DMS53 treated with DMSO at 0.1 percent for 48 hours (cell line): ENCODE results near the gene TIA1.
"Not testable (repeated sequence)": the region's sequence is repeated elsewhere in the genome, so short reads cannot be mapped to it uniquely, and the experiment has no call there.

Experiments
- DNase-seq: peaks from one replicate; lab custom pipeline; 2025; ENCODE audit not compliant: unreplicated experiment; lab: John Stamatoyannopoulos, UW

Gene TIA1

GRCh38 chr2:70223305-70223704, 25.1 kb downstream of the TIA1 start:
- DNase-seq: not testable (repeated sequence)

- no peak for DNase-seq
Observed at GRCh38 chr2:70214953-70215549, 33.4 kb downstream of the TIA1 start.

GRCh38 chr2:70214365-70214764, 34.1 kb downstream of the TIA1 start:
- DNase-seq: no peak

DNA sequence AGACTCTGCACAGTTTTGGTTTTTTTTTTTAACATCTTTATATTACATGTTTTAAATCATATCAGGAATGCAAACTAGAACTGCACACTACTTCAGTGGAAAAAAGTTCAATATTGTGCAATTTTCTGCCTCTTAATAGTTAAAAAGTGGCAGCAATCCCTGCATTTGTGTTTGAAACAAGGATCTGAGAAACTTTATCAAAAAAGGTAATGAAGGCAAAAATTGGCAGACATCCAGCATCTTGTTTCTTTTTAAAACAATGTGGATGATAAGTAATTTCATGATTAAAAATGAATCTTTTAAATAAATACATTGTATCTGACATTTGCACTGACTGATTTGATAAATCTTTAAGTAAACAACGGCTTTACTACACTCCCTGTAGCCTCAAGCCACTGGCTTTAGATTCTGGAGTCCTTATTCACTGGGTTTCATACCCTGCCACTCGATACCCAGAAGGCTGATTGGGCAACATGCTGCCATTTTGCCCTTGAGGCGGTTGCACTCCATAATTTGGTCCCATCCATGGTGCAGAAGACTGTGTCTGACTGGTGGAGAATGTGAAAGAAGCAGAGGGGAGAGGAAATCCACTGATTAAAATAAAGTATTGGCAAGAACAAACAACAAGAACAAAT, 36.0 kb downstream of the TIA1 start:
- DNase-seq: no peak

GRCh38 chr2:70211595-70211994, 36.8 kb downstream of the TIA1 start:
- no peak for DNase-seq

GRCh38 chr2:70204452-70204851, 44.0 kb downstream of the TIA1 start:
- no peak for DNase-seq

DNA sequence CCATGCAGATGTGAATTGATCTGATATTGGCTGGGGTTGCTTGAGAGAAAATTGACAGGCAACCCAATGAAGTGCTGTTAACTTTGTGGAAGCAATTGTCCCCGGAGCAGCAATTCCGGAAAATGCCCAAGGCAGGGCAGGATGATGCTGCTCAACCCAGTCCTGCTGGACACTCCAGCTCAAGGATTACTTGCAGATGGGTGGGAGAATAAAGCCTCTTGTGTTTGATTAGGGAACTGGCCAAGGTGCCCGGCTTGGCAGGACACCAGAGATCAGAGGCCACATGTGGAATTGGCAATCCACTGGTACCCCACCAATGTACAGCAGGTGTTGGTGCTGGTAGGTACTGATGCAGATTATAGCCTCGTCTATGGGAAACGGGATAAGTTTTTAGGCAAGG, 45.3 kb downstream of the TIA1 start:
- DNase-seq: no peak

- DNase-seq: no peak
Observed at GRCh38 chr2:70202236-70202806, 46.1 kb downstream of the TIA1 start.

DNA sequence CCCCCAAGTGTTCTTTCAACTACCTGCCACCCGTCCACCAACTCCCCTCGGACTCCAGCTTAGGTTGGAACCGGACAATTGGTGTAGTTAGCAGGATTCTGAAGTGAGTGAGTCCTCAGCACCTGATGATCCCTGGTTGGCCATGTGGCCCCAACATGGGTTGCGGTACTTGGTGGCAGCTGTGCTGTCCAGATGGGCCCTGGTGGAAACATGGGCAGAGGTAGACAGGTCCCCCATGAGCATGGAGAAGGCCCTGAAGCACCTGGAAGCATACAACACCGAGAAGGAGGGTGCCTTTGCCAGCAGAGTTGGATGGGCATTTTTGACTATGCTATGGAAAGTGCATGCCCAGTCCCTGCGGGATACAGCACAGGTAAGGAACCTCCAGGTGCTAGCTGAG, 46.6 kb downstream of the TIA1 start:
- no peak for DNase-seq

GRCh38 chr2:70201225-70201768, 47.1 kb downstream of the TIA1 start:
- no peak for DNase-seq

- DNase-seq: no peak
Observed at GRCh38 chr2:70199320-70199864, 49.0 kb downstream of the TIA1 start.

GRCh38 chr2:70192516-70192915, 55.9 kb downstream of the TIA1 start:
- DNase-seq: no peak

GRCh38 chr2:70191244-70191735, 57.1 kb downstream of the TIA1 start:
- DNase-seq: no peak

GRCh38 chr2:70190418-70191243, 57.8 kb downstream of the TIA1 start, which contains the start of gene C2orf42:
Gene C2orf42, minus strand, starts transcription at chr2:70191019. Its CDS starts 9,034 bp downstream, at chr2:70181985.
- peak; percentile 93 for DNase-seq

GRCh38 chr2:70188460-70188859, 60.0 kb downstream of the TIA1 start:
- no peak for DNase-seq

DNA sequence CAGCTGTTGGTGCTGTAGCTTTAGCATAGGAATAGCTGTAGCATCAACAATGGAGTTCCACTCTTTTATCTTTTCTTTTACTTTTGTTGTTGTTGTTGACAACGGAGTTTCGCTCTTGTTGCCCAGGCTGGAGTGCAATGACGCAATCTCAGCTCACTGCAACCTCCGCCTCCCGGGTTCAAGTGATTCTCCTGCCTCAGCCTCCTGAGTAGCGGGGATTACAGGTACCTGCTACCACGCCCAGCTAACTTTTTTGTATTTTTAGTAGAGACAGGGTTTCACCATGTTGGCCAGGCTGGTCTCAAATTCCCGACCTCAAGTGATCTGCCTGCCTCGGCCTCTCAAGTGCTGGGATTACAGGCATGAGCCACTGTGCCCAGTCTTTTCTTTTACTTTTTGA, 61.3 kb downstream of the TIA1 start:
- not testable (repeated sequence) for DNase-seq

GRCh38 chr2:70182689-70183088, 65.7 kb downstream of the TIA1 start:
- DNase-seq: no peak

DNA sequence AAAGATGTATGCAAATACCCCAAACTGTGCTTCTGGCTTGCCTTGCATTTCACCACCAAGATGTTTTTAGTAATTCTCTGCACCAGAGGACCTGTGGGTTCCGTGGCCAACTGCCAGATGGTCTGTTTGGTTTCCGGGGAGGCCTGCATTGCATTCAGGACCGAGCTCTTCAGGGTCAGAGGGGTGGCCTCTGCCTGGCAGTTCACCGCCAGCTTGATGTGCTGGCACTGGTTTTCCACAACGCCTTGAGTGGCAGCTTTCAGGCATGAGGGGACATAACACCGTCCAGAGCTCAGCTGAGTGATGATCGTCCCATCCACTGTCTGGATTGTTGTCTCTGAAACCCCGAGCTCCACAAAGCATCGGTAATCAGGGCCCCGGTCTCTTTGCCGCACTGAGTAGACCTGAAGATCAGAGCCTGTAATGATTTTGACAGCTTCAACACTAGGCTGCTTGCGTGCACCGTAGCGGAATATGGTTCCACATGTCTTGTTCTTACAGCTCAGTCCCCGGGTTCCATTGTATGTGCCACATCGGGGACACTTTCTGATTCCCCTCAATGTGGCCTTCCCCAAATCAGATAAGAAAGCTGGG, 67.0 kb downstream of the TIA1 start:
- DNase-seq: no peak

GRCh38 chr2:70173520-70173919, 74.9 kb downstream of the TIA1 start:
- no peak for DNase-seq

- not testable (repeated sequence) for DNase-seq
Observed at GRCh38 chr2:70169654-70170245, 78.7 kb downstream of the TIA1 start.
